BJ (cell line): Measurements from ENCODE around the gene WDR90. TPM values are rescaled to one million over a fixed set of nuclear protein-coding genes. Genes with fewer than 3 reads are reported as not detected.

Source experiments
- CTCF ChIA-PET: fragments of 350-600 bp; formaldehyde crosslinking; extraction: SDS; loops from one replicate; lab custom pipeline; 2021; ENCODE audit warnings: antibody characterized with exemption, inconsistent platforms; lab: Yijun Ruan, JAX
- POLR2A ChIA-PET: fragments of 300-600 bp; sonication (Branson Sonifier 250); formaldehyde crosslinking; extraction: SDS; loops from one replicate; lab custom pipeline; 2021; ENCODE audit warnings: antibody characterized with exemption; lab: Charles Lee
- DNase-seq: peaks from one replicate; pipeline ENCODE4 v3.0.0-alpha.2; 2011; ENCODE audit warnings: low read depth
- H3K27me3 ChIP-seq: 2 replicates; pipeline ENCODE4 v1.6.0; 2011; ENCODE audit warnings: low read length; ENCODE audit not compliant: control insufficient read depth, insufficient read depth
- H3K36me3 ChIP-seq: 2 replicates; pipeline ENCODE4 v1.5.1; 2011; ENCODE audit warnings: low read length; ENCODE audit not compliant: control insufficient read depth, insufficient read depth
- H3K4me3 ChIP-seq: 2 replicates; pipeline ENCODE4 v1.5.1; 2011; ENCODE audit warnings: low read depth, mild to moderate bottlenecking, control low read depth, low read length
- CTCF ChIP-seq: IDR thresholded peaks from 2 replicates; pipeline ENCODE4 v1.5.1; 2011; ENCODE audit warnings: low read depth, mild to moderate bottlenecking, control low read depth, inconsistent platforms, low read length, moderate library complexity; ENCODE audit not compliant: insufficient read depth
- polyA plus RNA-seq: library from polyadenylated mRNA; depleted of rRNA; stranded (reverse); fragments of >200 nt; gene quantifications from 2 replicates; pipeline ENCODE4 v1.2.3, GENCODE V29; 2011

WDR90 gene
- polyA plus RNA-seq, 1 experiment = 10.0 TPM

GRCh38 chr16:627454-628239 lies 21.5 kb upstream of the WDR90 start:
- CTCF ChIA-PET = no interaction called here
- DNase-seq = no peak
- Histone ChIP-seq H3K4me3 (no peak overlapping the region), H3K27me3 (no peaks in the 10 kb centered on the region), H3K36me3 (peaks cover 6% of the 10 kb centered on the region)
- POLR2A ChIA-PET = no interaction called here
- TF ChIP-seq CTCF = no peak

- no peak overlapping the region for H3K4me3 ChIP-seq
- ChIA-PET POLR2A (no interaction called here), CTCF (no interaction called here)
- H3K27me3 ChIP-seq = no peaks in the 10 kb centered on the region
- no peak for DNase-seq
- peaks cover 12% of the 10 kb centered on the region for H3K36me3 ChIP-seq
- TF ChIP-seq CTCF = no peak
Measured at GRCh38 chr16:628321-629061, 20.7 kb upstream of the WDR90 start.

GRCh38 chr16:629185-629832 lies 19.9 kb upstream of the WDR90 start:
- Histone ChIP-seq H3K4me3 (no peak overlapping the region), H3K27me3 (no peaks in the 10 kb centered on the region), H3K36me3 (peaks cover 17% of the 10 kb centered on the region)
- ChIA-PET POLR2A (no interaction called here), CTCF (no interaction called here)
- no peak for TF ChIP-seq CTCF
- DNase-seq = no peak

- peaks cover 17% of the 10 kb centered on the region for H3K36me3 ChIP-seq
- no peak for TF ChIP-seq CTCF
- no peaks in the 10 kb centered on the region for H3K27me3 ChIP-seq
- POLR2A ChIA-PET = no interaction called here
- CTCF ChIA-PET = no interaction called here
- no peak overlapping the region for H3K4me3 ChIP-seq
- no peak for DNase-seq
Measured at GRCh38 chr16:629833-630248, 19.3 kb upstream of the WDR90 start.

- Histone ChIP-seq H3K36me3 (peaks cover 17% of the 10 kb centered on the region), H3K4me3 (no peak overlapping the region), H3K27me3 (no peaks in the 10 kb centered on the region)
- POLR2A ChIA-PET = no interaction called here
- CTCF ChIA-PET = no interaction called here
- TF ChIP-seq CTCF = no peak
- DNase-seq = no peak
Measured at GRCh38 chr16:630249-630814, 18.8 kb upstream of the WDR90 start.
